Type B pancreatic cell (in vitro differentiated cells): ENCODE results near the gene LRRC26. TPM values are rescaled to one million over a fixed set of nuclear protein-coding genes. Genes with fewer than 3 reads are reported as not detected.

ENCODE experiments used
- DNase-seq: peaks from one replicate; pipeline ENCODE4 v3.0.0; 2021; ENCODE audit warnings: mixed read lengths; ENCODE audit not compliant: unreplicated experiment; ENCODE audit errors: extremely low spot score
- H3K27ac Mint-ChIP-seq: 2 replicates; pipeline ENCODE4 v1.8.0; 2021; ENCODE audit warnings: mild to moderate bottlenecking, mixed read lengths
- H3K27me3 Mint-ChIP-seq: 2 replicates; pipeline ENCODE4 v1.8.0; 2021; ENCODE audit warnings: mixed read lengths
- H3K36me3 Mint-ChIP-seq: 2 replicates; pipeline ENCODE4 v1.8.0; 2021; ENCODE audit warnings: mixed read lengths
- H3K4me1 Mint-ChIP-seq: one replicate; pipeline ENCODE4 v1.8.0; 2021; ENCODE audit warnings: mixed read lengths; ENCODE audit not compliant: unreplicated experiment
- H3K4me3 Mint-ChIP-seq: 2 replicates; pipeline ENCODE4 v1.8.0; 2021; ENCODE audit warnings: mild to moderate bottlenecking, mixed read lengths
- H3K9me3 Mint-ChIP-seq: 2 replicates; pipeline ENCODE4 v1.8.0; 2021; ENCODE audit warnings: mixed read lengths
- CTCF ChIP-seq: fragments of 200-600 bp; sonication (generic); conservative IDR thresholded peaks from 2 replicates; pipeline ENCODE4 v1.5.0; 2021; ENCODE audit warnings: antibody characterized with exemption, mild to moderate bottlenecking
- total RNA-seq: library from RNA; stranded (reverse); gene quantifications from 2 replicates; pipeline ENCODE4 v1.2.1, GENCODE V29; 2021; ENCODE audit warnings: low replicate concordance

The LRRC26 gene
- total RNA-seq, 1 donor from 2014 or later = 0.77 TPM

GRCh38 chr9:137130176-137130755 lies 39.6 kb downstream of the LRRC26 start:
- peak overlapping the region; percentile 26 for H3K27ac Mint-ChIP-seq
- H3K36me3 Mint-ChIP-seq = no peaks in the 10 kb centered on the region
- peak overlapping the region; percentile 86 for H3K4me3 Mint-ChIP-seq
- TF ChIP-seq CTCF = no peak
- DNase-seq = no peak
- no peaks in the 10 kb centered on the region for H3K9me3 Mint-ChIP-seq
- H3K27me3 Mint-ChIP-seq = peaks cover 24% of the 10 kb centered on the region
- peaks cover 21% of the 10 kb centered on the region for H3K4me1 Mint-ChIP-seq

GRCh38 chr9:137129456-137130175 lies 40.2 kb downstream of the LRRC26 start:
- no peak for TF ChIP-seq CTCF
- Mint-ChIP-seq H3K9me3 (no peaks in the 10 kb centered on the region), H3K27me3 (peaks cover 18% of the 10 kb centered on the region), H3K36me3 (no peaks in the 10 kb centered on the region), H3K27ac (peak overlapping the region; percentile 63), H3K4me3 (peak overlapping the region; percentile 91), H3K4me1 (peaks cover 21% of the 10 kb centered on the region)
- peak; percentile 95 for DNase-seq

- Mint-ChIP-seq H3K27ac (peak overlapping the region; percentile 86), H3K9me3 (no peaks in the 10 kb centered on the region), H3K36me3 (no peaks in the 10 kb centered on the region), H3K4me1 (peaks cover 21% of the 10 kb centered on the region), H3K4me3 (peak overlapping the region; percentile 91), H3K27me3 (peaks cover 13% of the 10 kb centered on the region)
- TF ChIP-seq CTCF = no peak
- no peak for DNase-seq
These were observed 40.9 kb downstream of the LRRC26 start for GRCh38 chr9:137128862-137129455.

- peak overlapping the region; percentile 91 for H3K4me3 Mint-ChIP-seq
- no peak for DNase-seq
- H3K27ac Mint-ChIP-seq = peak overlapping the region; percentile 86
- H3K4me1 Mint-ChIP-seq = peaks cover 21% of the 10 kb centered on the region
- H3K27me3 Mint-ChIP-seq = peaks cover 12% of the 10 kb centered on the region
- no peaks in the 10 kb centered on the region for H3K36me3 Mint-ChIP-seq
- no peaks in the 10 kb centered on the region for H3K9me3 Mint-ChIP-seq
- TF ChIP-seq CTCF = no peak
These were observed 41.5 kb downstream of the LRRC26 start for GRCh38 chr9:137128158-137128861.

GRCh38 chr9:137127301-137128157 lies 42.3 kb downstream of the LRRC26 start:
- H3K27ac Mint-ChIP-seq = peak overlapping the region; percentile 86
- peaks cover 22% of the 10 kb centered on the region for H3K4me1 Mint-ChIP-seq
- H3K27me3 Mint-ChIP-seq = peaks cover 4% of the 10 kb centered on the region
- DNase-seq = no peak
- no peaks in the 10 kb centered on the region for H3K9me3 Mint-ChIP-seq
- no peaks in the 10 kb centered on the region for H3K36me3 Mint-ChIP-seq
- no peak for TF ChIP-seq CTCF
- H3K4me3 Mint-ChIP-seq = peak overlapping the region; percentile 91
